GM21786 (cell line): ENCODE measurements around the gene DAAM2.

ENCODE experiments used
- ATAC-seq: cut with Tn5 transposase; IDR thresholded peaks from one replicate; pipeline ENCODE4 v1.9.1; 2021; ENCODE audit not compliant: unreplicated experiment

DAAM2 gene

DNA sequence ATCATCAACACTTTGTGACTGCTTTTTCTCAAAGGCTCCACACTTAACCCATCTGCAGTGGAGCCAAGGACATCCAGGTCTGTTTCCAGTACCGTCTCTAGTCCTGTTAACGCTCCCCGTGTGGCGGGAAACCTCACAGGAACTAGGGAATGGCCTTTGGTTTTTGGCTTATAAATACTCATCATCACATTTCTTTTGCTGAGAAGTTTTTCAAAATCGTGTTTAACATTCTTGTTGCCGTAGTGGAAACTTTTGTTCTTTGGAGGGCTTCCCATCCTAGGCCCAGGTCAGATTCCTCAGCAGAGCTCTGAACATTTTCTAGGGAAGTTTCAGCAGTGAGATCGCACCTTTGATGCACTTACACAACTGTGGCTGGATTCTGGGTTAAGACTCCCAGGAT lies 24.6 kb downstream of the DAAM2 start:
- ATAC-seq: no peak

DNA sequence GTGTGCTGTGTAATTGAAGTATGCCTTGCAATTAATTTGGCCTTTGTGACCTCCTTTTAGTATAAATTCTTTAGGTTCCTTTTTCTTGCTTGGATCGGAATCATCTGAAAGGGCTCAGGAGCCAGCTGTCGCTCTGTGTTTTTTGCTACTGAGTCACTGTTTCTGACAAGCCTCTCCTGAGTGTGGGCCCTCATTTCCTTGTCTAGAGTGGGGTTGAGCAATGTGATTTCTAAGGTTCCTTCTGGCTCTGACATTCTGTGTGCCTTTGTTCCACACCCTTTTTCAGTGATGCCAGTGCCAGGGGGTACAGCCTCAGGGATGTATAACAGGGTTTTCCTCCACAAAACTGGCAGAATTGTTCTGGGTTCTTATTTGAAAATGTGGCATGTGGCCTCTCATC lies 26.5 kb downstream of the DAAM2 start:
- no peak for ATAC-seq

- no peak for ATAC-seq
These were observed 27.1 kb downstream of the DAAM2 start for GRCh38 chr6:39819228-39819627.

DNA sequence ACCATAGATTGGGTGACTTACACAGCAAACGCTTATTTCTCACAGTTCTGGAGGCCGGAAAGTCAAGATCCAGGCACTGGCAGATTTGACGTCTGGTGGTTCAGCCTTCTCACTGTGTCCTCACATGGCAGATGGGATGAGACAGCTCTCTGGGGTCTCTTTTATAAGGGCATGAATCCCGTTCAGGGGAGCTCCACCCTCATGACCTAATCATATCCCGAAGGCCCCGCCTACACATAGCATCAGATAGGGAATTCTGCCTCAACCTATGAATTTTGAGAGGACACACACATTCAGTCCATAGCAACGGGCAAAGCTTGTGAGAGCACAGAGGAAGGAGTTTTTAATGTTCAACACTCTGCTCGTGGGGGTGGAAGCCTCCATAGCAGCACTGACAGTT lies 27.5 kb downstream of the DAAM2 start:
- ATAC-seq: no peak

- ATAC-seq: no peak
These were observed 28.4 kb downstream of the DAAM2 start for GRCh38 chr6:39820553-39820952.

- ATAC-seq: no peak
These were observed 29.0 kb downstream of the DAAM2 start for GRCh38 chr6:39821046-39821740.

DNA sequence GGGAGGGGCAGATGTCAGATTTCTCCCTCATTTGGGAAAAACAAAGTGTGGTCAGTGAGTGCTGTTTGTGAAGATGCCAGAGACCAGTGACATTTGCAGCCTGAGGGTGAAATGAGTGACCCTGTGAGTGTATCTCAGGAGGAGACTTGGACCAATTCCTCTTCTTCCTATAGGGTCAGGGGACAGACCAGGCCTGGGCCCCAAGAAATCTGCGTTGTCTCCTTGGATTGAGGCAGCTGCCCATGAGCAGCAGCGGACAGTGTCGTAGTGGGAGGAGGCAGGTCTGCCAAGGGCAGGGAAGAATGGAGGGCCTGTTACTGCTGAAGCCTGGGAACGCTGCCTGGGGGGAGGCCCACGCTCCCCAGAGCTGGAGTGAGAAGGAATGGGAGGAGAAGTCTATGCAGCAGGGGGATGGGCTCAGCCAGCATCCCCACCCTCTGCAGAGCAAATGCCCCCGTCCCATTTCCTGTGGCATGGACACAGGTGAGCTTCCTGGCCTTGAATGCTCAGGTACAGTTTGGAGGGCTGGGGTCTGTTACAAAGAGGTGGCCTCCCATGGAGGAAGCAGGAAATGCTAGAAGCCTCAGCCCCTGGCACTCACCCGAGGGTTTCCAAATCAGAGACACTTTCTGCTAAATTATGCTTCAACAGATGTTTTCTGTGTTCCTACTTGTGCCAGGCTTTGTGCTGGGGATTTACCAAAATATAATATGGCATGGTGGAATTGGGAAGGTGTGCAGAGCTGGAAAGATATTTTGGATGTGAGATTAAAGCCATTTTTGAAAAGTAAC lies 29.8 kb downstream of the DAAM2 start:
- no peak for ATAC-seq

- ATAC-seq: no peak
These were observed 31.0 kb downstream of the DAAM2 start for GRCh38 chr6:39822846-39823815.

- no peak for ATAC-seq
These were observed 32.1 kb downstream of the DAAM2 start for GRCh38 chr6:39824030-39824926.

GRCh38 chr6:39829331-39829730 lies 37.2 kb downstream of the DAAM2 start:
- ATAC-seq: no peak

- no peak for ATAC-seq
These were observed 38.3 kb downstream of the DAAM2 start for GRCh38 chr6:39830444-39830843.

GRCh38 chr6:39831701-39832100 lies 39.5 kb downstream of the DAAM2 start:
- ATAC-seq: no peak

DNA sequence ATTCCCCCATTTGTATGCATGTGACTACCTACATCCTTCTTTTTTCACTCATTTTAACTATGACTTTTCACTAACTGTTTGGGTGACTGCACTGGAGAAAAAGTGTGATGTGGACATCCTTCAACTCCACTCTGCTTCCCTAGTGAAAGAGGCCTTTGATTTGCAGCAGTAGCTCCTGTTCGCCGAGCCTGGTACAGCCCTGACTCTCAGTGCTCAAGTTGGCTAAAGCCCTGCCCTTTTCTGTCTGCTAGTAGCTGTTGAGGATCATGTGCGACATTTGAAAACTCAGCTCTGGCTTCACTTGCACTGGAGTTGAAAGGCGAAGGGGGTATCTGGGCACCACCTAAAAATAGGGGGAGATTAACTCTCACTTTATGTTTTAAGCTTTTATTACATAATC lies 42.1 kb downstream of the DAAM2 start:
- no peak for ATAC-seq

DNA sequence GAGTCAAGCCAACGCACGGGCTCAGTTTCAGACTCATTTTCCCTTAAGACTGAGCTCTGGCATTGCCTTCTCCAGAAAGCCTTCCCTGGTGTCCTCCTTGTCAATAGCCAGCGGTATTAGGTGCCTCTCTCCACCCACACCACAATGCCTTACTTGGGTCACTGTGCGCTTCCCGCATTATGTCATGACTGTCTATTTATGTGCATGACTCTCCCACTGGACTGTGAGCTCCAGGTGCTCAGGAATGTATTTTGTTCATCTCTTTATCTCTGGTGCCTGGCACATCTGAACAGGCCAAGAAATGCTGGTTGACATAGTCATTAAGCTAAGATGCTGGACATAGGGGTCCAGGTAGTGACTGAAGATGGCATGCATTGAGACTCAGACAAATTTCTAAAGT lies 42.7 kb downstream of the DAAM2 start:
- no peak for ATAC-seq

DNA sequence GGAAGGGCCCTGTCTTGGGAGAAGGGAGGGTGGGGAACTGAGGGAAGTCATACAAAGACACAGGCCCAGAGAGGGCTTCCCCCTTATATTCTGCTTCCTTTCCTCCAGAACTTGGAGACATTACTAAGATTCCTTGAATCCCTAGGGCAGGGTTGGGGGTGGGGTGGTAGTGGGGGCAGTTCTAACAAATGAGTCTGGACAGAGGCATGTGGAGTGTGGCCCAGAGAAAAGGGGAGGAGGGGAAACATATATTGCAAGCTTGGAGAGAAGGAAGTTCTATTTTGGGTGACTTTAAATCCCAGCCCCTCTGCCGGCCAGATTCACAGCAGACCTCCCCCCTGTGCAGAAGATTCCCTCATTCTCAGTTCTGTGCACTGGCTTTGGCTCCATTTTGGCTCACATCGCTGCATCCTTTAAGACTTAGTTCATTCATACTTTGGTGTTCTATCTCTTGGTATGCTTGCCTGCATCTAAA lies 43.7 kb downstream of the DAAM2 start:
- ATAC-seq: no peak

DNA sequence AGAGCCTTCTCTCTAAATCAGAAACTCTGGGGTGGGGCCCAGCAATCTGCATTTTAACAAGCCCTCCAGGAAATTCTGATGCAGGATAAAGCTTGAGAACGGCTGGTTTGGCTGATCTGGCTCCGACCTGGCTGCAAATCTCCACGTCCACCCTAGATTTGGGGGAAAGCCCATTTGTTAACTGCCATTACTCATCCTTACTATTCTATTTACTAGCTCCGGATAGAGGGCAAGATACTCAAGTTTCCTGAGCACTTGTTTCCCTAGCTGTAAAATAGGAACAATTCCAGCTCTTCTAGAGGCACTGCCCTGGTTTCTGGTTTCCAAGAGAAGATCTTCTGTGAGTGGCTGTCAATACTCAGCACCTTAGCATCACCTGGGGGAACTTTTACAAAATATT lies 44.4 kb downstream of the DAAM2 start:
- no peak for ATAC-seq

DNA sequence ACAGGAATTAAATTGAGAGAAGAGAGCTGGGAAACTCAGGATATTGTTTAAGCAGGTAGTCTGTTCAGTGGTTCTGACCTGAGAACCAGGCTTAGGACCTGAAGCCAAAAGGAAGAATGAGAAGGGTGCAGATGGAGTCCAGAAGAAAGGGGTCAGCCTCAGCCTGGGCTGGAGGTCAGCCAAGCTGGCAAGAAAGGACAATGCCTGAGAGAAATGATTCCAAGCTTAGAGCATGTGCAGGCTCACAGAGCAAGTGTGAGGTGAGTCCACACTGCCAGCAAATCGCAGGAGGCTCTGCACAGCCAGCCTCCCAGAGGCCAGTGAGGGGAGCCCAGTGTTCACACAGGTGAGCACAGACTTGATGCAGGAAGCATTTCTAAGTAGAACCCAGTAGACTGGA lies 47.3 kb downstream of the DAAM2 start:
- no peak for ATAC-seq

- ATAC-seq: no peak
These were observed 48.6 kb downstream of the DAAM2 start for GRCh38 chr6:39840781-39841180.

- no peak for ATAC-seq
These were observed 49.1 kb downstream of the DAAM2 start for GRCh38 chr6:39841291-39841690.

GRCh38 chr6:39841923-39842322 lies 49.7 kb downstream of the DAAM2 start:
- no peak for ATAC-seq
